ENCODE data around the gene SLC25A21.
A peak's percentile ranks its signal among the peaks of the same experiment; 100 is the strongest.
"Not testable (repeated sequence)": the region's sequence is repeated elsewhere in the genome, so short reads cannot be mapped to it uniquely, and the experiment has no call there.

SLC25A21 gene

DNA sequence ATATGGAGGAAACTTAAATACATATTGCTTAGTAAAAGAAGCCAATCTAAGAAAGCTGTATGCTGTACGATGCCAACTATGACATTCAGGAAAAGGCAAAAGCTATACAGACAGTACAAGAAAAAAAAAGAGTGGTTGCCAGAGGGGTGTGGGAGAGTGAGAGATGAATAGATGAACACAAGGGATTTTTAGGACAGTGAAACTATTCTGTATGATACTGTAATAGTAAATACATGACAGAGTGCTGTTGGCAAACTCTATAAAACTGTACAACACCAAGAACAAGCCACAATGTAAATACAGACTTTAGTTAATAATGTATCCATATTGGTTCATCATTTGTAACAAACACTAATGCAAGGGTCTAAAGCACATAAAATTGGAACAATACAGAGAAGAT lies 14.5 kb upstream of the SLC25A21 start:
- TF ChIP-seq, protein P1, sequence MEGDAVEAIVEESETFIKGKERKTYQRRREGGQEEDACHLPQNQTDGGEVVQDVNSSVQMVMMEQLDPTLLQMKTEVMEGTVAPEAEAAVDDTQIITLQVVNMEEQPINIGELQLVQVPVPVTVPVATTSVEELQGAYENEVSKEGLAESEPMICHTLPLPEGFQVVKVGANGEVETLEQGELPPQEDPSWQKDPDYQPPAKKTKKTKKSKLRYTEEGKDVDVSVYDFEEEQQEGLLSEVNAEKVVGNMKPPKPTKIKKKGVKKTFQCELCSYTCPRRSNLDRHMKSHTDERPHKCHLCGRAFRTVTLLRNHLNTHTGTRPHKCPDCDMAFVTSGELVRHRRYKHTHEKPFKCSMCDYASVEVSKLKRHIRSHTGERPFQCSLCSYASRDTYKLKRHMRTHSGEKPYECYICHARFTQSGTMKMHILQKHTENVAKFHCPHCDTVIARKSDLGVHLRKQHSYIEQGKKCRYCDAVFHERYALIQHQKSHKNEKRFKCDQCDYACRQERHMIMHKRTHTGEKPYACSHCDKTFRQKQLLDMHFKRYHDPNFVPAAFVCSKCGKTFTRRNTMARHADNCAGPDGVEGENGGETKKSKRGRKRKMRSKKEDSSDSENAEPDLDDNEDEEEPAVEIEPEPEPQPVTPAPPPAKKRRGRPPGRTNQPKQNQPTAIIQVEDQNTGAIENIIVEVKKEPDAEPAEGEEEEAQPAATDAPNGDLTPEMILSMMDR (IDR thresholded peaks at IDR 0.05; ENCODE audit: low read depth, low read length, missing control alignments): no peak
- no peak overlapping the region for H3K4me3 ChIP-seq (replicated peaks; ENCODE audit: low read depth, low read length)
- DNase-seq (ENCODE audit: extremely low read depth, low read depth): no peak

DNA sequence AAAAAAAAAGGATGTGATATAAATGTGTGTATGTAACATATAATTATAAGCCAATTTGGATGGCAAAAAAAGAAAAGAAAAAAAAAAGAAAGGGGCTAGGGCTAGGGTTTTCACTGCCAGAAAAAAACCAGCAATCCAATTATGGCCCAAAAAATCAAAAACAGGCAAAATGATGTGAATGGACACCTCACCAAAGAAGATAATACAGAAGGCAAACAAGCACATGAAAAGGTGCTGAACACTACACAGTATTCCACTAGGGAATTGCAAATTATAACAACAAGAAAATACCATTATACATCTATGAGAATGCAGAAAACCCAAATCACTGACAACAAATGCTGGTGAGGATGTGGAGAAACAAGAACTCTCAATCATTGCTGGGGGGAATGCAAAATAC lies 13.3 kb upstream of the SLC25A21 start:
- DNase-seq (ENCODE audit: extremely low read depth, low read depth): no peak
- H3K4me3 ChIP-seq (replicated peaks; ENCODE audit: low read depth, low read length): no peak overlapping the region
- TF ChIP-seq, protein P1 (IDR thresholded peaks at IDR 0.05; ENCODE audit: low read depth, low read length, missing control alignments): no peak

DNA sequence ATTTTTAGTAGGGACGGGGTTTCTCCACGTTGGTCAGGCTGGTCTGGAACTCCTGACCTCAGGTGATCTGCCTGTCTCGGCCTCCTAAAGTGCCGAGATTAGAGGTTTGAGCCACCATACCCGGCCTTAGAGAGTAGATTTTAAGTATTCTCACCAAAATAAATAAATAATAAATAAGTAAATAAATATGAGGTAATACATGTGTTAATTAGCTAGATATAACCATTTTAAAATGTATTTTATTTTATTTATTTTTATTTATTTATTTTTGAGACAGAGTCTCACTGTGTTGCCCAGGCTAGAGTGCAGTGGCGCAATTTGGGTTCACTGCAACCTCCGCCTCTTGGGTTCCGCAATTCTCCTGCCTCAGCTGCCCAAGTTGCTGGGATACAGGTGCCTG lies 12.1 kb upstream of the SLC25A21 start:
- not testable (repeated sequence) for DNase-seq (ENCODE audit: extremely low read depth, low read depth); H3K4me3 ChIP-seq (replicated peaks; ENCODE audit: low read depth, low read length)

DNA sequence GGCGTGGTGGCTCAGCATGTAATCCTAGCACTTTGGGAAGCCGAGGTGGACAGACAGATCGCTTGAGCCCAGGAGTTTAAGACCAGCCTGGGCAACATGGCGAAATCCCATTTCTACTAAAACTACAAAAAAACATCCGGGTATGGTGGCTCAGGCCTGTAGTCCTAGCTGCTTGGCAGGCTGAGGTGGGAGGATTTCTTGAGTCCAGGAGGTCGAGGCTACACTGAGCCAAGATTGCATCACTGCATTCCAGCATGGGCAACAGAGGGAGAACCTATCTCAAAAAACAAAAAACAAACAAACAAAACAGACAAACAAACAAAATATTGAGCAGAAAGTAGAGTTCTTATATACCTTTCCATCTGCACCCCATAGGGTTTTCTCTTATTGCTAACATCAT lies 9.0 kb upstream of the SLC25A21 start:
- TF ChIP-seq, protein P1 (IDR thresholded peaks at IDR 0.05; ENCODE audit: low read depth, low read length, missing control alignments): no peak
- no peak overlapping the region for H3K4me3 ChIP-seq (replicated peaks; ENCODE audit: low read depth, low read length)
- no peak for DNase-seq (ENCODE audit: extremely low read depth, low read depth)

DNA sequence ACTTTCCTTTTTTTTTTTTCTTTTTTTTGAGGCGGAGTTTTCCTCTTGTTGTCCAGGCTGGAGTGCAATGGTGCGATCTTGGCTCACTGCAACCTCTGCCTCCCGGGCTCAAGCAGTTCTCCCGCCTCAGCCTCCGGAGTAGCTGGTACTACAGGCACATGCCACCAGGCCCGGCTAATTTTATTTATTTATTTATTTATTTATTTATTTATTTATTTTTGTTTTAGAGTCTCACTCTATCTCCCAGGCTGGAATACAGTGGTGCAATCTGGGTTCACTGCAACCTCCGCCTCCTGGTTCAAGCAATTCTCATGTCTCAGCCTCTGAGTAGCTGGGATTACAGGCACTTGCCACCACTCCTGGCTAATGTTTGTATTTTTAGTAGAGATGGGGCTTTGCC lies 8.5 kb upstream of the SLC25A21 start:
- H3K4me3 ChIP-seq (replicated peaks; ENCODE audit: low read depth, low read length); DNase-seq (ENCODE audit: extremely low read depth, low read depth): not testable (repeated sequence)

DNA sequence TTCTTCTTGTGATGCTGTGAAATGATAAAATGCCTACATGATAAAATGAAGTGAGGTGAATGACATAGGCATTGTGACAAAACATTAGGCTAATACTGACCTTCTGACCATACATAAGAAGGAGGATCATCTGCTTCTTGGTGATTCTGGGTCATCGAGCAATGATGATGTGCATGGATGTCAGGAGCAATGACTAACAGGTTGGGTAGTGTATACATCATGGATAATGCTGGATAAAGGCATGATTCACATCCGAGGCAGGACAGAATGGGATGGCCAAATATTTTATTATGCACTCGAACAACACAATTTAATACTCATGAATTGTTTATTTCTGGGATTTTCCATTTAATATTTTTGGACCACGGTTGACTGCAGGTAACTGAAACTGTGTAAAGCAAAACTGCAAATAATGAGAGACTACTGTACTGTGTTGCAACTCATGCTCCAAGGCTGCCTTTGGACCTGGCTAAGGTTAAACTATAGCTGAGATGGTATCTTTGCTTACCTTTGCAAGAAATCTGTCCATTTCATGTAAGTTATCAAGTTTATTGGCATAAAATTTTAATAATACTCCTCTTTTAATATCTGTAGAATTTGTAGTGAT lies 7.6 kb upstream of the SLC25A21 start:
- no peak for DNase-seq (ENCODE audit: extremely low read depth, low read depth)
- TF ChIP-seq, protein P1 (IDR thresholded peaks at IDR 0.05; ENCODE audit: low read depth, low read length, missing control alignments): no peak

DNA sequence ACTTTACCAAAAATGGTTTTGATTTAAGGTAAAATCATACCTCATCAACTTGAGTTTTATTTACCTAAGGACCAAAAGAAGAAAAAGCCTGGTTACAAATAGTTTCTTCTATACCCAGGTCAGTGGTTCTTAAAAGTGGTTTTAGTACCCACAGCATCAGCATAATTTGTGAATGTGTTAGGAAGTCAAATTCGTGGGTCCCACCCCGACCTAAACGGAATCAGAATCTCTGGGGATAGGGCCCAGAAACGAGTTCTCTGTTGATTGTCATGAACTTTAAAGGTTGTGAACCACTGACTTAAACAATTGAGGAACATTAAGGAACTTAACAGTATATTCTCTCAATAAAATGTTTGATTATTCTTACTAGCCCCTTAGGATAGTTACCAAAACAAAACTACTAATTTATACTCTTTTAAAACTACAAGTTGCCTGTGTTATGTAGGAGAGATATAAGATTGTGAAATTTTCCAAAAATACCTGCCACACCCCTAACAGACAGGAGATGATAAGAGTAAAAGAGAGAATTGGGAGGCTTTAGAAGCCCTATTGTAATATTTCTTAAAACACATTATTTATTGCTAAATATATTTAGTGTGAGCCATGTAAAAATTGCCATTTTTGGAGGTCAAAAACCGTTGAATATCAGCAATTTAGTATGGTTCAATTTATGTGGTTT lies 669 bp upstream of the SLC25A21 start:
- peak overlapping the region; percentile 87 for H3K4me3 ChIP-seq (replicated peaks; ENCODE audit: low read depth, low read length)

More for the DNA sequence above, 7.6 kb upstream of the SLC25A21 start:
- H3K4me3 ChIP-seq (replicated peaks; ENCODE audit: low read depth, low read length): no peak overlapping the region

More for the DNA sequence above, 669 bp upstream of the SLC25A21 start:
- TF ChIP-seq, protein P1 (IDR thresholded peaks at IDR 0.05; ENCODE audit: low read depth, low read length, missing control alignments): no peak
- no peak for DNase-seq (ENCODE audit: extremely low read depth, low read depth)

Data from HFF-Myc (cell line).